Inferior parietal cortex (tissue), 1 donor: ENCODE measurements around the gene THOC5.
A peak's percentile ranks its signal among the peaks of the same experiment; 100 is the strongest.
"Not testable (repeated sequence)": the region's sequence is repeated elsewhere in the genome, so short reads cannot be mapped to it uniquely, and the experiment has no call there.

Experiments
- DNase-seq: peaks from one replicate; pipeline ENCODE4 v3.0.0-alpha.2; 2016; ENCODE audit errors: extremely low spot score

THOC5 gene

GRCh38 chr22:29563652-29564460 is 10.3 kb upstream of the THOC5 start:
- no peak for DNase-seq

GRCh38 chr22:29559853-29560252 is 6.3 kb upstream of the THOC5 start:
- DNase-seq: no peak

DNA sequence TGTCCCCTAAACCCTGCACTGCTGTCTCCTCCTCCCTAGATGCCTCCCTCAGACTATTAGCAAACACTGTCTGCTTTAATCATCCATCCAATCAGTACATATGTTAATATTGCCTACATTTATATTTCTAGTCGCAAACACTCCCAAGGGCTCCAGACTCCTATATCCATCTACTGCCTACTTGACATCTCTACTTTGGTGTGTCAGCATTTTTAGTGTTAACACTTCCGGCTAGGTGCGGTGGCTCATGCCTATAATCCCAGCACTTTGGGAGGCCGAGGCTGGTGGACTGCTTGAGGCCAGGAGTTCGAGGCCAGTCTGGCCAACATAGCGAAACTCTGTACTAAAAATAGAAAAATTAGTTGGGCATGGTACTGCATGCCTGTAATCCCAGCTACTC is 5.5 kb upstream of the THOC5 start:
- no peak for DNase-seq

DNA sequence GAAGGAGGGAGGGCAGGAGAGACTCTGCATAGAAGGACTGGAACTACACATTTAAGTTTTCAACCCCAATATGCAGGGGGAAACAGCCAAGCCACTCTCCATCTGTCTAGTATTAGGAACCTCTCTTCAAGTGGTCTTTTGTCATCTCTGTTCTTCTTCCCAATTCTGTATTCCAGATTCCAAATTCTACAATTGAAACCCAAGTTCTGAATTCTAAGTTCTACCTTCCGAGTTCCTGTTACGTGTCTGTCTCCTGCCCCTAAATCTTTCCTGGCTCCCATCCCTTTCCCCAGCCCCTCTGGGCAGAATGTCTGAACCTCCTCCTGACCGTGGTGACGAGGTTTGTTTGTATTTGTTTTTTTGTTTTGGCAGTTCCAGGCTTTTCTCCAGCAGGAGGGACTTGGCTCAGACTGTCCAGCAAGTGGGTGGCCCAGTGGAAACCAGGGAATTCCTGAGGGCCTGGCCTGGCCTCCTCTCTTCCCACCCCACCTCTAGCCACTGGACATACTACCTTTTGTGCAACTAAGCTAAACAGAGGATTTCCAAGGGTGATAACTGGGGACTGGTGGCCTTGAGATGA is 1.6 kb upstream of the THOC5 start:
- DNase-seq: peak; percentile 15

DNA sequence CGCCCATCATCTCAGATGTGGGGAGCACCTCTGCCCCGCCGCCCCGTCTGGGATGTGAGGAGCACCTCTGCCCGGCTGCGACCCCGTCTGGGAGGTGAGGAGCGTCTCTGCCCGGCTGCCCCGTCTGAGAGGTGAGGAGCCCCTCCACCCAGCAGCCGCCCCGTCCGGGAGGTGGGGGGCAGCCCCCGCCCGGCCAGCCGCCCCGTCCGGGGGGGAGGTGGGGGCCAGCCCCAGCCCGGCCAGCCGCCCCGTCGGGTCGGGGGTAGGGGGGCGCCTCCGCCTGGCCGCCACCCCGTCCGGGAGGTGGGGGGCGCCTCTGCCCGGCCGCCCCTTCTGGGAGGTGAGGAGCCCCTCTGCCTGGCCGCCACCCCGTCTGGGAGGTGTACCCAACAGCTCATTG is 1.2 kb downstream of the THOC5 start:
- not testable (repeated sequence) for DNase-seq

GRCh38 chr22:29550005-29550404 is 3.6 kb downstream of the THOC5 start:
- no peak for DNase-seq

DNA sequence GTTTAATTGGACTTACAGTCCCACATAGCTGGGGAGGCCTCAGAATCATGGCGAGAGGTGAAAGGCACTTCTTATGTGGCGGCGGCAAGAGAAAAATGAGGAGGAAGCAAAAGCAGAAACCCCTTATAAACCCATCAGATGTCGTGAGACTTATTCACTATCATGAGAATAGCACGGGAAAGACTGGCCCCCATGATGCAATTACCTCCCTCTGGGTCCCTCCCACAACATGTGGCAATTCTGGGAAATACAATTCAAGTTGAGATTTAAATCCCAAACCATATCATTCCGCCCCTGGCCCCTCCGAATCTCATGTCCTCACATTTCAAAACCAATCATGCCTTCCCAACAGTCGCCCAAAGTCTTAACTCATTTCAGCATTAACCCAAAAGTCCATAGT is 8.5 kb downstream of the THOC5 start:
- not testable (repeated sequence) for DNase-seq

GRCh38 chr22:29541845-29542244 is 11.7 kb downstream of the THOC5 start:
- DNase-seq: no peak

GRCh38 chr22:29539105-29539504 is 14.5 kb downstream of the THOC5 start:
- DNase-seq: no peak

DNA sequence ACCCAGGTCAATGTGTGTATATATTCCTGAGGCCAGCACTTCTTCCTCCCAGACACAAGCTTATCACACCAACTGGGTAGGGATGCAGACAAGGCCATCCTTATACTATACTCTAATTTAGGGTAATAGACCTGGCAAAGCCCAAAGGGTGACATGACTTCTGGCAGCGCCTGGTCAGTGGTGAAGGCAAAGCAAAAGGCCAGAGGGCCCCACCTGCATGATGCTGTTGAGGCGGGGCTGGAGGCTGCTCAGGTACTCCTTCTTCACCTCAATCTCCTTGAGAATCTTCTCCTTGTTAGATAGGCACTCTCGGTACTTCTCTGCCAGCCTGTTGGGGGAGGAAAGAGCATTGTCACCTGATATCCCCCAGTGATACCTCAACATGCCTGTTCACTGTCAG is 17.1 kb downstream of the THOC5 start:
- DNase-seq: no peak

GRCh38 chr22:29531419-29531818 is 22.1 kb downstream of the THOC5 start:
- no peak for DNase-seq

- DNase-seq: no peak
Measured at GRCh38 chr22:29530716-29531115, 22.8 kb downstream of the THOC5 start.

DNA sequence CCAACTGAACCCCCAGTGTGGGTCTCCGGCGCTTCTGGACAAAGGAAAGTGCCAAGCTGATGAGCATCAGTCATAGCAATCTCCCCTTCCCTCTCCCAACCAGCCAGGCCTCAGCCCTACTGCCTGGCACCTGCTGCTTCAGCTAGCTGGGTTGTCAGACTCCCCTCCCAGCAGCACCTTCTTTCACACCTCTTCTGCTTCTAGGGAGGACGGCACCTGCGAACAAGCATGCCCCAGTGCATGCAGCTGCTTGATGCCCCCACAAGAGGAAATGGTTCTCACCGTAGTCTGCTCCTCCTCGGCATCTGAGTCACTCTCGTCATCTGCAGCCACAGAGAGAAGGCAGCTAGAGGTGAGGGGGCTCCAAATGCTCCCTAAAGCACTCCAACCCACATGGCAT is 25.4 kb downstream of the THOC5 start:
- no peak for DNase-seq

GRCh38 chr22:29524442-29525191 is 28.9 kb downstream of the THOC5 start:
- no peak for DNase-seq

GRCh38 chr22:29523761-29524160 is 29.8 kb downstream of the THOC5 start:
- no peak for DNase-seq

GRCh38 chr22:29521526-29521925 is 32.0 kb downstream of the THOC5 start:
- DNase-seq: no peak

GRCh38 chr22:29520851-29521250 is 32.7 kb downstream of the THOC5 start:
- DNase-seq: no peak

DNA sequence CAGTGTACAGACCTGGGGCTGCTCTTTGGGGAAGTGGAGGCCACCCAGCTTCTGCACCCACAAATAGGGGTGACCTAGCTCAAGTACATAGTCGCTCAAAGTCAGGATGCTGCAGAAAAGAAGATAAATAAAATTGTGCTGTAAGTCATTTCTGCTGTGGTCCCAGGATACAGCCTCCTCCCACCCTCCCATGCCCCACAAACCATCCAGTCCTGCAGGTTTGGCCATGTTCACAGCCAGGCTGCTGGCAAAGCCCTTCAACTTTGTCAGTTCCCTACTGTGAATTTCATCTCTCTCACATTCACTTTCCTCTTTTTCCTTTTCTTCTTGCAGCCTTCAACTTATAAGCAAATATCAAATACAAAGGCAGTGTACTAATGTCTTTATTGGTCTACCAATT is 33.6 kb downstream of the THOC5 start:
- no peak for DNase-seq

GRCh38 chr22:29518427-29518826 is 35.1 kb downstream of the THOC5 start:
- no peak for DNase-seq

DNA sequence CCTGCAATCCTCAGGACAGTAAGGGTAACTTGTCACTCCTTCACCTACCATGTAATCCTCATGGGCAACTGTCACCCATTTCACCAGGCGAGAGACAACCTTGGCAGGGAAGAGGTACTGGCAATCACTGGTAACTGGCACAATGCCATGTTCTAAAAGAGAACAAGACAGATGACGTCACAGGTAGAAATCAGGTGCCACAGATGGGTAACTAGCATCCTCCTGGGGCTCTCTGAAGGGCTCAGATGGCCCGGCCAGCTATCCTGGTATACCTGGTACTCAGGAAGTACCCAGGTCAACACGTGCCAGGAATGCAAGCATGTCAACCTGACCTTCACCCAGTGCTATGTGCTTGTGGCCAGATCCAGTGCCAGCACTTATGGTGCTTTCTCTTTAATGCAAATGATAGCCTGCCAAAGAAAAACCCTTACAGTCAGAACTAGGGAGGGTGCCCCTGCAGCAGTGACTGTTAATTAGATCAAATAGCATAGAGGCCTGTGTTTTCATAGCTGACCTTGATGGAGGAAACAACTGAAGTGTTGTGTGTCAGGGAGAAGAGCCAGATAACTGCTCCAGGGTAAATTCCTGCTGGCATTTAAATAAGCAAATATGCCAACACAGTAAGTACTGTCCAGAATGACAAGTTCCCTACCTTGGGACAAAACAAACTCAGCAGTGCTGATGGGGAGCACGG is 36.2 kb downstream of the THOC5 start:
- DNase-seq: no peak

GRCh38 chr22:29512031-29512430 is 41.5 kb downstream of the THOC5 start:
- DNase-seq: no peak

DNA sequence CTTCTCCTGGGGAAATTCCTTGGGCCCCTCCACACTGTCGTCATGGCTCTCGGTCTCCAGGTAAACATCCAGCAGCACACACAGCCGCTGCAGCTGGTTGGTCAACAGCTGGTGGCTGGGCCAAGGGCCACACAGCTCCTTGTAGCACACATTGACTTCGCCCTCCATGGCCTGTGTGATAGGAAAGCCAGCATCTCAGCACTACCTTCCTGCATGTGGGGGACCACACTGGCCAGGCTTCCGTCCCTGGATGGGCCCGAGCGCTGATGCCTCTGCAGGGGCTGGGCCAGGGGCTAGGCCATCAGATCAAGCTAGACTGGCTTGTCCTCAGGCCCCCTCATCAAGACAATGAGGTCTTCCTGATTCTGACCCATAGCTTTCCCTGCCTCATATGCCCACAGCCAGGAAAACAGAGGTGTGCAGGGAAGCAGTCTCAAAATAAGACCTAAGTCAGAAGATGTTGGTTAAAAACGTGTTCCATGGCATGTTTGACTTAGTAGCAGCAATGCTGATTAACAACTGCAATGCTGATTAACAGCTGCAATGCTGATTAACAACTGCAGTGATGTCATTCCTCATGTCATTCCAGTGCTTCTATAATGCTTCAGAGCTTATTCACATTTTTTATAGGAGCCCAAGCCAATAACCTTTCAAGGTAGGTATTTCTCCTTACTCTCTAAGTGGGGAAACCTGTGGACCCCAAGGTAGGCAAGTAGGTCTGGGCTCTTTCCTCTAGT is 42.3 kb downstream of the THOC5 start:
- no peak for DNase-seq
